H9 (cell line): ENCODE measurements around the gene STIMATE. TPM values are rescaled to one million over a fixed set of nuclear protein-coding genes. Genes with fewer than 3 reads are reported as not detected.

ENCODE experiments used
- DNase-seq: peaks from one replicate; pipeline ENCODE4 v3.0.0-alpha.2; 2017
- H2AFZ ChIP-seq: one replicate; pipeline ENCODE4 v1.6.1; 2013; ENCODE audit warnings: mild to moderate bottlenecking, low read length, control low read depth, moderate library complexity
- H2AK5ac ChIP-seq: 2 replicates; pipeline ENCODE4 v1.6.1; 2013; ENCODE audit warnings: low read length, control low read depth, mixed read lengths; ENCODE audit not compliant: insufficient read length
- H2BK120ac ChIP-seq: one replicate; pipeline ENCODE4 v1.6.1; 2013; ENCODE audit warnings: low read depth, mild to moderate bottlenecking, low read length, control low read depth, inconsistent platforms; ENCODE audit not compliant: poor library complexity, severe bottlenecking
- H2BK12ac ChIP-seq: 2 replicates; pipeline ENCODE4 v1.6.1; 2013; ENCODE audit warnings: low read length, control low read depth, mixed read lengths, low read depth; ENCODE audit not compliant: insufficient read length
- H2BK15ac ChIP-seq: 2 replicates; pipeline ENCODE4 v1.6.1; 2013; ENCODE audit warnings: low read depth, low read length, control low read depth
- H2BK20ac ChIP-seq: one replicate; pipeline ENCODE4 v1.6.1; 2013; ENCODE audit warnings: low read depth, mild to moderate bottlenecking, low read length, control low read depth, inconsistent platforms; ENCODE audit not compliant: poor library complexity, severe bottlenecking
- H2BK5ac ChIP-seq: 2 replicates; pipeline ENCODE4 v1.6.1; 2013; ENCODE audit warnings: low read length, control low read depth, mixed read lengths; ENCODE audit not compliant: insufficient read length
- H3K14ac ChIP-seq: 2 replicates; pipeline ENCODE4 v1.6.1; 2013; ENCODE audit warnings: low read length, control low read depth; ENCODE audit not compliant: insufficient read depth
- H3K18ac ChIP-seq: 2 replicates; pipeline ENCODE4 v1.6.1; 2013; ENCODE audit warnings: low read depth, mild to moderate bottlenecking, mixed read lengths, low read length, control low read depth; ENCODE audit not compliant: insufficient read length
- H3K23ac ChIP-seq: 2 replicates; pipeline ENCODE4 v1.6.1; 2013; ENCODE audit warnings: low read length, control low read depth, mixed read lengths, low read depth; ENCODE audit not compliant: insufficient read length
- H3K23me2 ChIP-seq: 2 replicates; pipeline ENCODE4 v1.6.1; 2013; ENCODE audit warnings: low read depth, mild to moderate bottlenecking, mixed read lengths, low read length, control low read depth; ENCODE audit not compliant: insufficient read length, poor library complexity, severe bottlenecking
- H3K27ac ChIP-seq: 2 replicates; pipeline ENCODE4 v1.5.1; 2013; ENCODE audit warnings: low read length, control low read depth, mixed read lengths, low read depth; ENCODE audit not compliant: insufficient read length
- H3K27me3 ChIP-seq: 2 replicates; pipeline ENCODE4 v1.6.1; 2013; ENCODE audit warnings: low read length, control low read depth, inconsistent platforms; ENCODE audit not compliant: insufficient read depth
- H3K4ac ChIP-seq: 2 replicates; pipeline ENCODE4 v1.6.1; 2013; ENCODE audit warnings: low read depth, mild to moderate bottlenecking, control low read depth, inconsistent platforms, low read length, moderate library complexity
- H3K4me1 ChIP-seq: 2 replicates; pipeline ENCODE4 v1.6.1; 2013; ENCODE audit warnings: low read length, control low read depth, inconsistent platforms; ENCODE audit not compliant: insufficient read depth
- H3K4me2 ChIP-seq: 2 replicates; pipeline ENCODE4 v1.6.1; 2013; ENCODE audit warnings: low read length, control low read depth, mixed read lengths; ENCODE audit not compliant: insufficient read length, insufficient read depth
- H3K56ac ChIP-seq: 2 replicates; pipeline ENCODE4 v1.6.1; 2013; ENCODE audit warnings: low read depth, mild to moderate bottlenecking, mixed read lengths, low read length, control low read depth; ENCODE audit not compliant: insufficient read length
- H3K79me1 ChIP-seq: 2 replicates; pipeline ENCODE4 v1.6.1; 2013; ENCODE audit warnings: low read depth, mild to moderate bottlenecking, moderate library complexity, low read length, control low read depth, inconsistent platforms; ENCODE audit not compliant: insufficient read depth, poor library complexity, severe bottlenecking
- H3K79me2 ChIP-seq: 2 replicates; pipeline ENCODE4 v1.6.1; 2013; ENCODE audit warnings: low read length, control low read depth, inconsistent platforms; ENCODE audit not compliant: insufficient read depth
- H3K9ac ChIP-seq: 2 replicates; pipeline ENCODE4 v1.6.1; 2013; ENCODE audit warnings: low read length, control low read depth, mixed read lengths; ENCODE audit not compliant: insufficient read length; ENCODE audit errors: extremely low read depth
- H3K9me3 ChIP-seq: one replicate; pipeline ENCODE4 v1.6.1; 2013; ENCODE audit warnings: low read depth, low read length, inconsistent platforms; ENCODE audit not compliant: control insufficient read depth
- H3T11ph ChIP-seq: one replicate; pipeline ENCODE4 v1.6.1; 2013; ENCODE audit warnings: mild to moderate bottlenecking, low read length, control low read depth, inconsistent platforms
- H4K20me1 ChIP-seq: one replicate; pipeline ENCODE4 v1.6.1; 2013; ENCODE audit not compliant: control insufficient read depth, insufficient read length, insufficient read depth
- H4K5ac ChIP-seq: 2 replicates; pipeline ENCODE4 v1.6.1; 2013; ENCODE audit warnings: low read depth, mild to moderate bottlenecking, mixed read lengths, low read length, control low read depth; ENCODE audit not compliant: insufficient read length
- H4K8ac ChIP-seq: replicated peaks from 2 replicates; pipeline ENCODE4 v1.6.1; 2013; ENCODE audit warnings: low read length, control low read depth, mixed read lengths, low read depth; ENCODE audit not compliant: insufficient read length
- H4K91ac ChIP-seq: 2 replicates; pipeline ENCODE4 v1.6.1; 2013; ENCODE audit warnings: low read depth, mild to moderate bottlenecking, moderate library complexity, mixed read lengths, low read length, control low read depth; ENCODE audit not compliant: insufficient read length
- H3K27ac Mint-ChIP-seq, 3 experiments: 2 replicates in 2 of 3; 3 replicates in 1 of 3; pipeline ENCODE4 v1.8.0; 2020 to 2021; ENCODE audit warnings: mixed read lengths in 3 of 3, mild to moderate bottlenecking in 1 of 3, moderate library complexity in 1 of 3
- H3K27me3 Mint-ChIP-seq: 2 replicates; pipeline ENCODE4 v1.8.0; 2021; ENCODE audit warnings: low read depth, mild to moderate bottlenecking, moderate library complexity, mixed read lengths
- H3K36me3 Mint-ChIP-seq, 3 experiments: 2 replicates in 2 of 3; 3 replicates in 1 of 3; pipeline ENCODE4 v1.8.0; 2020 to 2021; ENCODE audit warnings: low read depth in 3 of 3, mixed read lengths in 3 of 3; ENCODE audit not compliant: insufficient read depth in 1 of 3
- H3K4me1 Mint-ChIP-seq, 2 experiments: 2 replicates each; pipeline ENCODE4 v1.8.0; 2020; ENCODE audit warnings: mixed read lengths in 2 of 2
- H3K4me3 Mint-ChIP-seq, 2 experiments: 2 replicates in 1 of 2; 3 replicates in 1 of 2; pipeline ENCODE4 v1.8.0; 2020 to 2021; ENCODE audit warnings: mild to moderate bottlenecking in 2 of 2, mixed read lengths in 2 of 2, moderate library complexity in 1 of 2
- H3K9me3 Mint-ChIP-seq, 2 experiments: 2 replicates in 1 of 2; 3 replicates in 1 of 2; pipeline ENCODE4 v1.8.0; 2020; ENCODE audit warnings: mild to moderate bottlenecking in 2 of 2, mixed read lengths in 2 of 2, moderate library complexity in 1 of 2
- WGBS: extraction: QIAGEN DNeasy Blood & Tissue Kit; methylation state at CpG from one replicate; pipeline ENCODE4 v1.1.7; 2013; ENCODE audit warnings: missing lambda C conversion rate, low lambda C conversion rate, mixed read lengths; ENCODE audit not compliant: insufficient read length; ENCODE audit errors: extremely low coverage; 5-methylcytosine and 5-hydroxymethylcytosine counted together
- total RNA-seq: library from RNA; stranded (reverse); gene quantifications from 2 replicates; pipeline ENCODE4 v1.2.1, GENCODE V29; 2021
- TF ChIP-seq, protein P1 (sequence below): fragments of 200-600 bp; sonication (generic); conservative IDR thresholded peaks from 3 replicates; pipeline ENCODE4 v1.8.0; 2021; ENCODE audit warnings: antibody characterized with exemption, mild to moderate bottlenecking

The STIMATE gene
- total RNA-seq, 1 experiment from 2014 or later: 25.6 TPM

DNA sequence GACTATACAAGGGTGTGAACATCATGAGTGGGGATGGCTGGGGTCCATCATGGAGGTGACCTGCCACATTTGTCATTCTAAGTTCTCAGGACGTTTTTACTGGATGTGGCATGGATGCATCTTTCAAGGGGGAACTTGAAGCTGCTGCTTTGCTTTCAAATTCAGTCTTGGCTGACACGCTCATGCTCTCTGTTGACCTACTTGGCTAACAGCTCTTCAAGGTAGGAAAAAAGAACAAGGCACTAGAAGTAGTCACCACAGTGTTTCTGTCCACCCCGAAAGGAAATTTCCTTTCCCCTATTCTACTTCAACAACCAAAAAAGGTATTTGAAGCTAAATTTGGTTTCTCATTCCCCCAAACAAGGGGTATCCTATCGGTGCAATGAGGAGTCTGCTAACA lies 15.0 kb downstream of the STIMATE start:
- H4K5ac ChIP-seq: no peak overlapping the region
- H4K20me1 ChIP-seq: no peaks in the 10 kb centered on the region
- H3K4me1 Mint-ChIP-seq: no peaks in the 10 kb centered on the region; a peak in 1 of 4 replicates
- H3K18ac ChIP-seq: no peak overlapping the region
- no peak overlapping the region for H2BK12ac ChIP-seq
- H3K14ac ChIP-seq: no peak overlapping the region
- no peak overlapping the region for H2BK15ac ChIP-seq
- H4K8ac ChIP-seq: no peak overlapping the region
- no peak overlapping the region for H2BK5ac ChIP-seq
- no peaks in the 10 kb centered on the region for H3K4me1 ChIP-seq
- H2BK120ac ChIP-seq: no peak overlapping the region
- H3K27ac Mint-ChIP-seq: no peak overlapping the region
- no peak overlapping the region for H3K9ac ChIP-seq
- H3K9me3 Mint-ChIP-seq: no peaks in the 10 kb centered on the region
- no peak overlapping the region for H3K56ac ChIP-seq
- H3K23ac ChIP-seq: no peak overlapping the region
- H4K91ac ChIP-seq: no peak overlapping the region
- no peaks in the 10 kb centered on the region; the same call in 1 of the 2 replicates for H3K27me3 Mint-ChIP-seq
- no peaks in the 10 kb centered on the region for H3K27me3 ChIP-seq
- no peaks in the 10 kb centered on the region for H3K79me2 ChIP-seq
- H3K23me2 ChIP-seq: no peaks in the 10 kb centered on the region
- TF ChIP-seq, protein P1, sequence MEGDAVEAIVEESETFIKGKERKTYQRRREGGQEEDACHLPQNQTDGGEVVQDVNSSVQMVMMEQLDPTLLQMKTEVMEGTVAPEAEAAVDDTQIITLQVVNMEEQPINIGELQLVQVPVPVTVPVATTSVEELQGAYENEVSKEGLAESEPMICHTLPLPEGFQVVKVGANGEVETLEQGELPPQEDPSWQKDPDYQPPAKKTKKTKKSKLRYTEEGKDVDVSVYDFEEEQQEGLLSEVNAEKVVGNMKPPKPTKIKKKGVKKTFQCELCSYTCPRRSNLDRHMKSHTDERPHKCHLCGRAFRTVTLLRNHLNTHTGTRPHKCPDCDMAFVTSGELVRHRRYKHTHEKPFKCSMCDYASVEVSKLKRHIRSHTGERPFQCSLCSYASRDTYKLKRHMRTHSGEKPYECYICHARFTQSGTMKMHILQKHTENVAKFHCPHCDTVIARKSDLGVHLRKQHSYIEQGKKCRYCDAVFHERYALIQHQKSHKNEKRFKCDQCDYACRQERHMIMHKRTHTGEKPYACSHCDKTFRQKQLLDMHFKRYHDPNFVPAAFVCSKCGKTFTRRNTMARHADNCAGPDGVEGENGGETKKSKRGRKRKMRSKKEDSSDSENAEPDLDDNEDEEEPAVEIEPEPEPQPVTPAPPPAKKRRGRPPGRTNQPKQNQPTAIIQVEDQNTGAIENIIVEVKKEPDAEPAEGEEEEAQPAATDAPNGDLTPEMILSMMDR: no peak
- DNase-seq: no peak
- H2AFZ ChIP-seq: no peak overlapping the region
- H3K4me2 ChIP-seq: no peak overlapping the region
- no peaks in the 10 kb centered on the region for H3K79me1 ChIP-seq
- H3K27ac ChIP-seq: no peak overlapping the region
- H3K4me3 Mint-ChIP-seq: no peak overlapping the region
- no peak overlapping the region for H2BK20ac ChIP-seq
- H3K4ac ChIP-seq: no peak overlapping the region
- H3T11ph ChIP-seq: no peak overlapping the region
- no CpG with 5 or more reads among the region's 4 CpGs for WGBS
- H2AK5ac ChIP-seq: no peak overlapping the region
- H3K9me3 ChIP-seq: no peaks in the 10 kb centered on the region
- H3K36me3 Mint-ChIP-seq: peaks cover 13 to 18% (median 13%) of the 10 kb centered on the region in 3 experiments; a peak in 5 of 7 replicates
